ENCODE data around the gene USP27X.

USP27X gene

DNA sequence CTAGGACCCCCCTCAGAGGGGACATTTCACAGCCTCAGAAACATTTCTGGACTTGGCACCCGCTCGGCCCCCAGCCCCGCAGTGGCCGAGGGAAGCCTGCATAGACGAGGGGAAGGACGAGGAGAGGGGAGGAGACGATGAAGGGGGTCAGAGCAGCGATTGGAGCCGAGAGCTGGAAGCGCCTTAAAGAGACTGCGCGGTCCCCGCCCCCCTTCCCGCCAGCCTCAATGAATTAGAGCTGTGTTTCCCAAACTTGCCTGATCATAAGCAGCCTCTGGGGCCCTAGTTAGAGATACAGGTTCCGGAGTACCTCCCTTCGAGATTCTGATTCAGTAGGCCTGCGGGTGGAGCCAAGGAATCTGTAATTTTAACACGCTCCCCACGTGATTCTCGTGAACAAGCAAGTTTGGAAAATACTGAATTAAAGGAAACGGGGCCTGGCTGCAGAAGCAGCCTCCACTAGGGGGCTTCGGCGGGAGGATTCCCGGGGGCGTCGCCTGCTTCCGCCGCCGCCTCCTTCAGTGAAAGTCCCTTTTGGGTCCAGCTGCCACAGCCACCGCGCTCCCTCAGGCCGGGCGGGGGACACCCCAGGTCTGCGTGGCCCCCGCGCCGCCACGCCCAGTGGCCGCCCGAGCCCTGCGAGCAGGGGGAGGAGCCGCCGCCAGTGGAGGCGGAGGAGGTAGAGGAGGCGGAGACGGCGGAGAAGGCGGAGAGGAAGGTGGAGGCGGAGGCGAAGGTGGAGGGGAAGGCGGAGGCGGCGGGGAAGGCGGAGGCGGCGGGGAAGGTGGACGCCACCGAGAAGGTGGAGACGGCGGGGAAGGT, at the start of gene USP27X:
Gene USP27X (plus strand): TSS at position 651 of the 822 bp plus-strand sequence. CDS start 824 bp downstream, outside the sequence.
- peak; percentile 52 for DNase-seq

DNA sequence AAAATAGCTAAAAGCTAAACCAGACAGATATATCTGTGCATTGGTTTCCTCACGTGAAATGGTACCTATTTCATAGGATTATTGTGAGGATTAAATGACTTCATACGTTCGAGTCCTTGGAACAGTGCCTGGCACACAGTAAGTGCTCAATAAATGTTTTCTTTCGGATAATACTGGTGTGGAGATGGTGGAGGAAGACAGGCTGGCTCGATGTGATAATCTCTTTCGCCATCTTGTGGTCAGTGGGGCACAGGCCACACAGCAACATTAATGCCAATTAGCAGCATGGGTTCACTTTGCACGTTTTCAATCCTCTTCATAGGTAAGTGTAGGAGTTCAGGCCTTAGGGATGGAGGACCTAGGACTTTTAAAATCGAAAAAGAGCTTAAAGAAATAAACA, 40.9 kb upstream of the USP27X start:
- no peak for DNase-seq

DNA sequence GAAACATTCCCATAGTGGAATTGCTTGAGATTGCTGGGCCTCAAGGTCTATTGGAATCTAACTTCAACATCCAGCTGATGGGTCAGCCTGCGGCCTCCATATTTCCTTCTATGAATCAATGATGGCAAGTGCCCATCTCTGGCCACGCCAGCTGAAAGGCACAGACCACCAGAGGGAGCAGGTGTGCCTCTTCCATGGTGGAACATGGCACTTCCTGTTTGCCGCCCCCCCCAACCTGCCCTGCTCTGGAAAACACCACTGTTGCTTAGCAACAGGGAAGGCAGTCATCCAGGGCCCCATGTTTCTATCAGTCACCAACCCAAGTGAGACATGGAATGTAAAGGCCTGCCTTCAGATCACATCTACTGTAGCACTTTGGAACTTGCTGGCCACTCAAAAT, 38.6 kb upstream of the USP27X start:
- DNase-seq, result no peak

DNA sequence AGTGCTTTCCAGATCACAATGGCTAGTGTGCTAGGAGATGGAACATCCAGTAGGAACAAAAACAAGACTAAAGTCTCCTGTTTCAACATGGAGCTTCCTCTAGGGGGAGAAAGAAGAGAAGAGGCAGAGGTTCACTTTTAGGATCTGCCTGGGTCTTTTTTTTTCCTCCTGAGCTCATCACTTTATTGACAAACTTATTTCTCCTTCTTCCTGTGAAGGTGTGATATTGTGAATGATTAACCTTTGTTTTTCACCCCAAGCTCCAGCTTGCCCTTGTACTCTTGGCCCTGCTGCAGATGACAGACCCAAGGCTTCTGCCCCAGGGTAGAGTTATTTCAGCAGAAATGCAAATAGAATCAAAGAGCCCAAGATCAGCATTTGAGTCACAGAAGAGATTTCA, 36.7 kb upstream of the USP27X start:
- DNase-seq, result no peak

DNA sequence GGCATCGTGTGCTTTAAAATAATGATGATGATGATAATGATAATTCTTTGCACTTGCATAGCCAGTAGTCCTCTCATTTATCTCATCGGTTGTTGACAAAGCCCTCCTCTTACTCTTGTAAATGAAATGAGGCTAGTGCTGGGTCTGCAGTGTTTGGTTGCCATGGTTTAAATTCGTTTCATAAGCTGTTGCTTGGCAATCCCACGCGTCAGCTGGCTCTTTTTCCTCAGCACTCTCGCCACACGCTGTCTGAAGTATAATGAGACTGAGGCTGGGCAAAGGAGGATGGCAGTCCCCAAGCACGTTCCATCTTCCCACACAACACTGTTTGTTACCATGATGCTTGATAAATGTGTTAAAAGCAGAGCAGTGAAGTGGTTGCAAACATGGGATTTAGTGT, 34.7 kb upstream of the USP27X start:
- no peak for DNase-seq

DNA sequence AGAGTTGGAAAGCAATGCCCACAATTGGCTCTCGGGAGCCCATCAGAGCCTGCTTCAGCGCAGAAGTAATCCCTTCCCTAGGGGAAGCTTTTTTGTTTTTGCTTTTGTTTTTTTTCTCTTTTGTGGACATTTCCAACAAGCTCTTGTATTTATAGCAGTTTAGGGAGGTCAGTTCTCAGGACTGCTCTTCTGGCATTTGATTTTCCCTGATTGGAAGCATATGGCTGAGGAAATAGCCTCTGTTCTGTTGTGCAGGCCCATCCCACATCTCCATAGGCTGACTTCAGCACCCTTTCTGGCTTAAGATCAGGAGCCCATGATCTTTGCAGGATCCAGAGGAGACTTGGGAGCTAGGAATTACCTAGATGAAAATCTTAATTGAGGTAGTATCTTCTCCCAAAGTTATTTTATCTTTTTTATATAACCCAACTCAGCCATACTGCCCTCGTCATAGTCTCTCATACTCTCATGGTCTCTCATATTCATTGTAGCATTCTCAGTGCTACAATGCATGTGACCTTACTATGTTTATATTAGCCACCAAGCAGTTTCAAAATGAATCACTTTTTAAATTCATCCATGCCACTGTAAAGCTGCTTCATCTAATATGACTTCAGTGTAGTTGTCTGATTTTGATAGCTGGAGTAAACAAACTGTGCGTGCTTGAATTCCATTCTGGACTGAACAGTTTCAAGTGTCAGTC, 33.4 kb upstream of the USP27X start:
- no peak for DNase-seq

DNA sequence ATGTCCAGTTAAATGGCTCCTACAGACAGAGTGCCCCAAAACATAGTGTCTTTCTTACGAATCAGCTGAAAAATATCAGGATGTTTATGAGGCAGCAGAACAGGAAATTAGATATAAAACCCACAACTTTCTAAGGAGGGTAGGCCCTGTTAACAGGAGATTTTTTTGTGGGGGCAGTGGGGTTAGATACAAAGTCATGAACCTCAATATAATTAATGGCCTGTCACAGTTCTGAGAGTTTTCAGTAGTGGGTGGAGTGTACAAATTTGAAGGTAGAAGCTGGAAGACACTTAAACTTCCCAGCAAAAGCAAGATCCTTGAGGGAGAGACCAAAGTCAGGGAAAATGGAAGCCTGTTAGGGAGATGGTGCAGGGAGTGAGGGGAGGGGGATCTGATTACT, 32.8 kb upstream of the USP27X start:
- no peak for DNase-seq

DNA sequence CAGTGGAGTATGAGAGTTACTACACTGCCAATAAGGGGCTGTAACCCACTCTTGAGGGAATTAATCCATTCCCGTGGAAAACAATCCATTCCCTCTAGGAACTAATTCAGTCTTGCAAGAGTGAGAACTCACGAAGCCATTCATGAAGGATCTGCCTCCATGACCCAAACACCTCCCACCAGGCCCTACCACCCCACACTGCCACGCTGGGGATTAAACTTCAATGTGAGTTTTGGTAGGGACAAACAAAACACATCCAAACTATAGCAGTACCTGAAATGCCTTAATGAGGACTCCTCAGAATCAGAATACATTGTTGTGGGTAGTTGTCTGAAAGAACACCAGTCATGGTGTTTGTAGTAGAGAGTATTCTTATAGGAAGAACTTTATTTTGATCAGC, 31.0 kb upstream of the USP27X start:
- DNase-seq, result no peak

DNA sequence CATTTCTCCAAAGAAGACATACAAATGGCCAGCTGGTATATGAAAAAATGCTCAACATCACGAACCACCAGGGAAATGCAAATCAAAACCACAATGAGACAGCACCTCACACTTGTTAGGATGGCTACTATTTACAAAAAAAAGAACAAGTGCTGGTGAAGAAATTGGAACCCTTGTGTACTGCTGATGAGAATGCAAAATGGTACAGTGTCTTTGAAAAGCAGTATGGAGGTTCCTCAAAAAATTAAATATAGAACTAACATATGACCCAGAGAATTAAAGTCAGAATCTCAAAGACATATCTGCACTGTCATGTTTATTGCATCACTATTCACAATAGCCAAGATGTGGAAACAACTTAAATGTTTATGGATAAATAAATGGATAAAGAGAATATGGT, 29.3 kb upstream of the USP27X start:
- DNase-seq, result no peak

DNA sequence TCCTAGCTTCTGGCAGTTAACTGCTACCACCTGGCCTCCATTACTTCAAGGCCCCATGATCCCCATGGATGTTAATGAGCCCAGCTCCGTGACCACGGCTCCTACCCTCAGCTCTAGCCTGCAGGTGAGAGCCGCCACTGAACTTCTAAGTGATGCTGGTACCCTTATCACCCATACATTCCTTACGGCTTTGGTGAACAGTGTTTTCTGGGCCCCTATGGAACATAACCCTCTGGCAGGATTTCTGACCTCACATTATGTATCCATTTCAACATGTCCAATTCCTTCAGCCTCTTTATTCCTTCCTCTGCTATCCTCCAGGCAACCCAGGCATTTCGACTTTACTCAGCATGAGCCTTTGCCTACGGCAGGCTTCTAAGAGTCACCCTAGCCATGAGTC, 25.6 kb upstream of the USP27X start:
- no peak for DNase-seq

DNA sequence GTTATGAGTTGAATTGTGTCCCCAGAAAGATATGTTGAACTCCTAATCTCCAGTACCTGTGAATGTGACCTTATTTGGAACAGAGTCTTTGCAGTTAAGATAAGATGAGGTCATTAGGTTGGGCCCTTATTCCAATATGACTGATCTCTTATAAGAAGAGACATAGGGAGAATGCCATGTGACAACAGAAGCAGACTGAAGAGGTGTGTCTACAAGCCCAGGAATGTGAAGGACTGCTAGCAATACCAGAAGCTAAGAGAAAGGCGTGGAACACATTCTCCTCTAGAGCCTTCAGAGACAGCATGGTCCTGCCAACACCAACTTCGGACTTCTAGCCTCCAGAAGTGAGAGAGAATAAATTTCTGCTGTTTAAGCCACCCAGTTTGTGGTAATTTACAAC, 22.5 kb upstream of the USP27X start:
- DNase-seq, result no peak

DNA sequence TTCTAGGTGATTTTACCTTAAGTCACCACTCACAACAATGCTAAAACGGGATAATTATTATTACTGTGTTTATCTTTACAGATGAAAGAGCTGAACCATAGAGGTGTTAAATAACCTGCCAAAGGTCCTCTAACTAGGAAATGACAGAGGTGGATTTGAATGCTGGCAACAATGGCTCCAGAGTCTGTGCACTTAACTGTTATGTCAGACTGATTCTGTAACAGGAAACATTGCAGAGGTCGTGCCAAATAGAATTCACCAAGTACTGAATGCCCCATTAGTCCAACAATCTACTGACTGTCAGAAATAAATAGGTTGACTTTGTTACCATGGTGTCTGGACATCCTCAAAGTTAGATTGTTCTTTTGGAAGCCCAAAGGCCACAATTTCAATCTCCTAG, 20.9 kb upstream of the USP27X start:
- DNase-seq, result no peak

DNA sequence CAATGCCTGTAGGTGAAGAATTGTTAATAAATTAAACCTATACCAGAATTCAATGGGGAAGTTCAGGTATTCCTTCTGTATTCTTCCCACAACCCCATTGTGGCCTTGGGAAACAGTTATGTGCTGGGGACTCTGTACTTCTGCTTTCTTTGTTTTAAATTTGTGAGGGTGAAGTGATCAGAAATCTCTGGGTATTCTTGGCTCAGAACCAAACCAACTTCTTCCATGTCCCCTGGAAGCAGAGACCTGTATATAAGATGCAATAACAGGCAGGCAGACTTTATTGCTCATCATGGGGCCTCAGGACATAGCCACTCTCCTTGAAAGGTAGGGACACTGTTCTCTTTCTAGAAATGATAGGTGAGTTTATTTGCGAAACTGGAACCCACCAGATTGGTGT, 19.8 kb upstream of the USP27X start:
- DNase-seq, result no peak

DNA sequence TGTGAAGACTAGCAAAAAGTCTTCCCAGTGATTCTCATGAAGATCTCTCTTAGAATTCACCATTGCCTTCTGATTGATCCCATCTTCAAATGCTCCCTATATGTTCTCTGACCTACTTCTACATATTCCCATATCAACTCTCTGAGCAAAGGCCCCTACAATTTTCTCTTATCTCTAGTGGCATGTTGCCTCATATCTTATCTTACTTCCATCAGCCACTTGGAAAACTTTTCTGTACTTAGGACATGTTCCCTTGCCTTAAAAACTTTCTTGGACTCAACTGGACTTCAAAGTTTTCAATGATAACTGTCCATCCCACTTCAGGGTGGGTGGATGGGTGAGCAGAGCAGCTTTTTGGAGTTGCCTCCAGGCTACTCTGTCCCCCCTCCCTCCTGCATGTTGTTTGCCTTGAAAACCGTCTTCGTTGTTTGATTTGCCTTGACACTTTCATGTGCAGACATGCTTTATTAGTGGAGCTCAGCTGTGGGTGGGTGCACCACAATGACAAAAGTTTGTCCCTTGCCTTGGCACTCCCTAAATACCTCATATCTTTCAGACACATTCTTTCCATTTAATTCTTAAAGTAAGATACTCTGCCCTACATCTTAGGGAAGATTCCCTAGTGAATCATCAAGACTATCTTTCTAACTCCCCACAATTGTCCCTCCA, 18.3 kb upstream of the USP27X start:
- DNase-seq, result no peak

DNA sequence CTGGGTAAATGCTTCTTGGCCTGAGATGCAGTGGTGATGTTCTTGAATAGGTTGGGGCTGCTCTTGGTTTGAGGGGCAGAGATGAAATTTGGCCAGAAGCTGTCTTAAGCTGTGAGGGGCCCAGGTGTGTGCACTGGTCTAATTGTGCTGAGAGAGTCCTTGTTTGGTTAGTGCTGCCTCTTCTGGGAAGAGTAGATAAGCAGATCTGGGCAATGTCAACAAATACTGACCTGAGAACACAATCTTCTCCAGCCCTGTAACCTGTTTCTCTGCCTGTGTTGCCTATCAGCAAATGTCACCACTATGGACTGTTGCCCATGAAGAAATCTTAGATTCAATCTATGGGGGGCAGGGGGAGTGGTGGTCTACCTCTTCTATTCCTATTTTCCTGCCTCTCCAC, 17.2 kb upstream of the USP27X start:
- no peak for DNase-seq

DNA sequence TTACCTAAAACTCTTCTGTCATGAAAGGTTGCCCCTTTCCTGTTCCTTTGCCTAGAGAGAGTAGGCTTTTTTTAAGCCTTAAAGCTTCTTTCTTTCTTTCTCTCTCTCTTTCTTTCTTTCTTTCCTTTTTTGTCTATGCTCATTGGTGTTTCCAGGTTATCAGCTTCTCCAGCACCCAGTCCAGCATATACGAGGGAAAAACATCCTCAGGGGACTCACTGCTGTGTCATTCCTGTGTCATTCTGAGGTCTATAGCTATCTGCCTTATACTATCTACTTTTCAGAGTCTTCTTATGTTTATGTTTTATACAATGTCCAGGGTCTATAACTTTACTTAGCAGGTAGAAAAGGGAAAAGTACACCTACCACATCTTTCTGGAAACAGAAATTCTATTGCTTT, 10.5 kb upstream of the USP27X start:
- no peak for DNase-seq

DNA sequence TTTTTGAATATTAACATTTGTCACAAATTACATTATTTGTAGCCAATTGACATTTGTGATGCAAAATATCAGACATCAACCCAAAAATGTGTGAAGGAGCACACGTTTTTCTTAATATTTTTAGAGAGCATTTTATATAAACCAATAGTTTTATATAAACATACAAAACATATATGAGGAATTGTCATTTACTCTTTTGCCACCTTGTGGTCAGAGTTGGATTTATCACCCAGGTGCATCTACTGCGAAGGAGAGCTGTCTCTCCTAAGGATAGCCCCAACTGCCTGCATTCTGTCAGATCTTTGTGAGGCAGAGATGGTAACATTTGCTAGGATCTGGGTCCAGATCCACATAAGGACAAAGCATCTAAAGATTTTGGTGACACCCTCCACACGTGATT, 2.5 kb upstream of the USP27X start:
- no peak for DNase-seq

DNA sequence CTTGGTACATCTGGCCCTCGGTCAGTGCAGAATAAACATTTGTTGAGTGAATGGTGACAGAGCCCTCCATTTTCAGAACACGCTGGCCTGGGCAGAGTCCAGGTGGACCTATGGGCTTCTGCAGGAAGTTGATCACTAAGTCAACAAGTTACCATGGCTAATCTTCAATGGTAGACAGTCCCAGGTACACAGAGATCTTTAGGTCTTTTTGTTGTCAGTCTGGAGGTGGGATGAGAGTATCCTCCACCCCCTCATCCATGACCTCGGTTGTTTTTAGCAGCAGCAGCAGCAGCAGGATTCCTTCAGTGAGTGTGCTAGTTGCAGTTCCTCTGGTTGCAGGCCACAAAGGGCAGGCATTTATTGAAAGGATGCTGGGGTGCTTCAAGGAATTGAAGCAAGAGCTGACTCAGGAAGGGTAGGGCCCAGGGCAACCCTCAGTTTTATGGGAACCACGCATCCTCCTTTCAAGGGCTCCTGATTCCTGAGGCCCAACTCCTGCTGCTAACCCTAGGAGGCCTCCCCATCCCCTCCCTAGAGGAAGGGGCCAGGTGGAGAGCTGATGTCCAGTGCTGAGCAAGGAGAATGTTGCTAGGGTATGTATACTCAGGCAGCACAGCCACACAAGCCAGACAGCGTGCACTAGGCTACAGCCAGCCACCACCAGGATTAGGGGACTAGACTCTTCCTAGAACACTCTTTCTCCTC, 1.7 kb upstream of the USP27X start:
- DNase-seq, result no peak

DNA sequence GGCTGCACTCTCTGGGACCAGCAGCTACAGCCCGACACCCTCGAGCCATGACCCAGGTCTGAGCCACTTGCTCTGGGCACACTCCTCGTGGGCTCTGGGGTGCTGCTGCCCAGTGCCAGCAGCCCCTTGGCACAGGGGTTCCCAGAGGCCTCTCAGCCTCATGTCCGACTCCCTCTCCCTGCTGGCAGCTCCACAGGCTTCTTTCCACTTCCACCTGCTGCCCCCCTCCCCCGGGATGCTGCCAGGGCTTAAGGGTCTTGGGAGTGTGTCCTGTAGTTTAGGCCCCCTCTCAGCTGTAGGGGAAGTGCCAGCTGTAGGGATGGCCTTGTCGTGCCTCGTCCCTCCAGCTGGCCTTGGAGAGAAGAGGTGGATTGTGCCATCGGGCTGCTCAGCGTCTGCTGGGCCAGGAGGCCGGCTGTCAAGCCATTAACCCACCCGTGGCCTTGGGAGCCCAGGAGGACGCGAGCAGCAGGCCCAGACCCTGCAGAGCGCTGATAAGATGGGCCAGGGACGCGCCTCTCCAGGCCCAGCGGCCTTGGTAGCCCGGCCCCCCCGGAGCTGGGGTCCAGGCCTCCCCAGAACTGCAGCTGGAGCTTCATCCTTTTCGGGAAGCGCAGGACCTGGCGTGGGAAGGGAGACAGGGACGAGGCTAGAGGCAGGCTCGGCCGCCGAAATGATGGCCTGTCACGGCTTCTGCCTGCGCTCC, 1.0 kb upstream of the USP27X start:
- no peak for DNase-seq

DNA sequence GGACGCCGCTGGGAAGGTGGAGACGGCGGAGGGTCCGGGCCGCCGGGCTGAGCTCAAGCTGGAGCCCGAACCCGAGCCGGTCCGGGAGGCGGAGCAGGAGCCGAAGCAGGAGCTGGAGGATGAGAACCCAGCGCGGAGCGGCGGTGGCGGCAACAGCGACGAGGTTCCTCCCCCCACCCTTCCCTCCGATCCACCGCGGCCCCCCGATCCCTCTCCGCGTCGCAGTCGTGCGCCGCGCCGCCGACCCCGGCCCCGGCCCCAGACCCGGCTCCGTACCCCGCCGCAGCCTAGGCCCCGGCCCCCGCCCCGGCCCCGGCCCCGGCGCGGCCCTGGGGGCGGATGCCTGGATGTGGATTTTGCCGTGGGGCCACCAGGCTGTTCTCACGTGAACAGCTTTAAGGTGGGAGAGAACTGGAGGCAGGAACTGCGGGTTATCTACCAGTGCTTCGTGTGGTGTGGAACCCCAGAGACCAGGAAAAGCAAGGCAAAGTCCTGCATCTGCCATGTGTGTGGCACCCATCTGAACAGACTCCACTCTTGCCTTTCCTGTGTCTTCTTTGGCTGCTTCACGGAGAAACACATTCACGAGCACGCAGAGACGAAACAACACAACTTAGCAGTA, 483 bp downstream of the USP27X start:
- DNase-seq, result no peak

DNA sequence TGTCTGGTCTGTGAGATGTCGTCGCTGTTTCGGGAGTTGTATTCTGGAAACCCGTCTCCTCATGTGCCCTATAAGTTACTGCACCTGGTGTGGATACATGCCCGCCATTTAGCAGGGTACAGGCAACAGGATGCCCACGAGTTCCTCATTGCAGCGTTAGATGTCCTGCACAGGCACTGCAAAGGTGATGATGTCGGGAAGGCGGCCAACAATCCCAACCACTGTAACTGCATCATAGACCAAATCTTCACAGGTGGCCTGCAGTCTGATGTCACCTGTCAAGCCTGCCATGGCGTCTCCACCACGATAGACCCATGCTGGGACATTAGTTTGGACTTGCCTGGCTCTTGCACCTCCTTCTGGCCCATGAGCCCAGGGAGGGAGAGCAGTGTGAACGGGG, 1.4 kb downstream of the USP27X start:
- DNase-seq, result no peak

DNA sequence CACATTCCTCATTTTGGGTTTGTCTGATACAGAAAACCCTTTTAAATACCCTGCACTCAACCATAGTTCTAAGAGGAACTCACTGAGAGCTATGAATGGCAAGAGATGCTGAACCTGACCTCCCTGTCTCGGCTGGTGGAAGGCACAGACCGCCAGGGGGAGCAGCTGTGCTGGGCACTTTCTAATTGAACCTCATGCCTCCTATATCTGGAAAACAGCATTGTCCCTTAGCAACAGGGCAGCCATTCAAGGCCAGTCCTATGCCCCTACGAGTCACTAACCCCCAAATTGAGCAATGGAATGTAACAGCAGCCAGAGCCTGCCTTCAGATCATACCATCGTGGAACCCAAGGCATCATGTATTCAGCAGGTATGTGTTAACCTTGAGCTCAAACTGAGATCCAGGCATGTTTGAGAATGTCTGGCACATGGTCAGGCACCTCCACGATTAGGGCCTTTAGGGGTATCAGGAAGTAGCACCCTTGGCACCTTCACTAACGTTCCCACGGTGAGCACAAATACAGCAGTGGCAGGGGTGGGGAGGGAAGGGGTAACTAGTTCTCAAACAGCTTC, 5.1 kb downstream of the USP27X start:
- no peak for DNase-seq
